ENCODE data around the gene ASAH2.

DNA sequence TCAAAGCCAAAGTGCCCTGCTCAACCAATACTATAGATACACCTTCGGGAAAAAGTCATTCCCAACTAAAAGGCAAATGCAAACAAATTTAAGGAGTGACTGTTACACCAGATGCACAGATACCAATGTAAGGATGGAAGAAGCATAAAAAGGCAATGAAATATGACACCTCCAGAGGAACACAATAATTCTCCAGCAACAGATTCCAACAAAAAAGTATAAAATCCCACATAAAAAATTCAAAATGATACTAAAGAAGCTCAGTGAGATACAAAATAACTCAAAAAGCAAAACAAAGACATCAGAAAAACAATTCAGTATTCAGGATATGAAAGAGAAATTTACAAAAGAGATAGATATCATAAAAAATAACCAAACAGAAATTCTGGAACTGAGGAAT, 44.1 kb upstream of the ASAH2 start:
- TF ChIP-seq YY1 (IDR thresholded peaks at IDR 0.05; ENCODE audit: insufficient read depth, insufficient read length) (no peak), ZNF274 (IDR thresholded peaks at IDR 0.05; ENCODE audit: low read depth, low read length) (no peak)

Measured in NT2/D1 (cell line).